Caco-2 (cell line): ENCODE data around the gene RALBP1. TPM values are rescaled to one million over a fixed set of nuclear protein-coding genes. Genes with fewer than 3 reads are reported as not detected.

Experiments
- BruUV-seq: library from RNA; stranded (reverse); fragments of 400-500 nt; replicated peaks from 2 replicates; lab custom pipeline; 2021; lab: Mats Ljungman, UMichigan
- CTCF ChIA-PET: fragments of 300-600 bp; sonication (Branson Sonifier 250); formaldehyde crosslinking; loops from one replicate; lab custom pipeline; 2022; ENCODE audit warnings: antibody characterized with exemption; lab: Charles Lee
- POLR2A ChIA-PET: fragments of 300-600 bp; sonication (Branson Sonifier 250); formaldehyde crosslinking; loops from one replicate; lab custom pipeline; 2022; ENCODE audit warnings: antibody characterized with exemption; lab: Charles Lee
- DNase-seq, 2 experiments: peaks; one replicate each; pipeline versions ENCODE4 v3.0.0 to v3.0.0-alpha.2; 2020 to 2022
- H3K27me3 ChIP-seq: replicated peaks from 2 replicates; pipeline ENCODE4 v1.6.0; 2011; ENCODE audit warnings: low read length; ENCODE audit not compliant: control insufficient read depth, insufficient read depth
- H3K36me3 ChIP-seq: 2 replicates; pipeline ENCODE4 v1.5.1; 2011; ENCODE audit warnings: low read length; ENCODE audit not compliant: control insufficient read depth, insufficient read depth
- H3K4me1 ChIP-seq: fragments of 250-450 bp; sonication (Bioruptor Pico); 2 replicates; pipeline ENCODE4 v1.5.1; 2020; ENCODE audit warnings: mild to moderate bottlenecking
- H3K4me3 ChIP-seq: 2 replicates; pipeline ENCODE4 v1.5.1; 2011; ENCODE audit warnings: low read depth, mild to moderate bottlenecking, control low read depth, low read length
- H3K9me3 ChIP-seq: fragments of 250-450 bp; sonication (Bioruptor Pico); 2 replicates; pipeline ENCODE4 v1.5.1; 2020; ENCODE audit warnings: mild to moderate bottlenecking, moderate library complexity
- H3K27ac Mint-ChIP-seq: one replicate; pipeline ENCODE4 v1.8.0; 2022; ENCODE audit warnings: mixed read lengths; ENCODE audit not compliant: unreplicated experiment
- H3K27me3 Mint-ChIP-seq: one replicate; pipeline ENCODE4 v1.8.0; 2022; ENCODE audit warnings: mixed read lengths; ENCODE audit not compliant: insufficient read depth, unreplicated experiment
- H3K36me3 Mint-ChIP-seq: one replicate; pipeline ENCODE4 v1.8.0; 2022; ENCODE audit warnings: mild to moderate bottlenecking, mixed read lengths; ENCODE audit not compliant: insufficient read depth, unreplicated experiment
- H3K4me1 Mint-ChIP-seq: one replicate; pipeline ENCODE4 v1.8.0; 2022; ENCODE audit warnings: low read depth, mixed read lengths; ENCODE audit not compliant: unreplicated experiment
- H3K4me3 Mint-ChIP-seq: one replicate; pipeline ENCODE4 v1.8.0; 2022; ENCODE audit warnings: mild to moderate bottlenecking, moderate library complexity, mixed read lengths; ENCODE audit not compliant: unreplicated experiment
- H3K9me3 Mint-ChIP-seq: one replicate; pipeline ENCODE4 v1.8.0; 2022; ENCODE audit warnings: mixed read lengths; ENCODE audit not compliant: unreplicated experiment
- intact Hi-C: fragments of 100-400 bp; cut with micrococcal nuclease; formaldehyde crosslinking; loops from one replicate; pipeline ENCODE4 v1.10.0; 2022; ENCODE audit not compliant: unreplicated experiment
- total RNA-seq: library from RNA; stranded (reverse); gene quantifications from 2 replicates; pipeline ENCODE4 v1.2.3, GENCODE V29; 2022
- TF ChIP-seq, protein P1 (sequence below), 2 experiments: fragments of 200-600 bp in 1 of 2; IDR thresholded peaks; 1 replicate in 1 of 2; 2 replicates in 1 of 2; pipeline versions ENCODE4 v1.5.1 to v1.8.0; 2011 to 2022; ENCODE audit warnings: antibody characterized with exemption in 1 of 2, control low read depth in 1 of 2, inconsistent platforms in 1 of 2, low read depth in 1 of 2, low read length in 1 of 2, mild to moderate bottlenecking in 1 of 2, moderate library complexity in 1 of 2; ENCODE audit not compliant: insufficient read depth in 1 of 2, severe bottlenecking in 1 of 2, unreplicated experiment in 1 of 2

The RALBP1 gene
- total RNA-seq, 1 experiment from 2014 or later = 66.3 TPM

GRCh38 chr18:9570255-9570654 lies 94.9 kb downstream of the RALBP1 start:
- Histone ChIP-seq H3K36me3 (no peaks in the 10 kb centered on the region; the same call in none of the 2 replicates), H3K27me3 (no peaks in the 10 kb centered on the region), H3K9me3 (no peaks in the 10 kb centered on the region), H3K4me1 (no peaks in the 10 kb centered on the region), H3K4me3 (no peak overlapping the region)
- Mint-ChIP-seq H3K27me3 (no peaks in the 10 kb centered on the region), H3K27ac (no peak overlapping the region), H3K9me3 (no peaks in the 10 kb centered on the region), H3K4me1 (no peaks in the 10 kb centered on the region), H3K4me3 (no peak overlapping the region), H3K36me3 (peaks cover 41% of the 10 kb centered on the region)
- ChIA-PET CTCF (no interaction called here), POLR2A (no interaction called here)
- intact Hi-C loops = loop anchor here (10.0 kb wide), 1 partner anchor 385 kb away; no protein-coding TSS in a partner anchor
- BruUV-seq = no TSS peak
- TF ChIP-seq, protein P1, sequence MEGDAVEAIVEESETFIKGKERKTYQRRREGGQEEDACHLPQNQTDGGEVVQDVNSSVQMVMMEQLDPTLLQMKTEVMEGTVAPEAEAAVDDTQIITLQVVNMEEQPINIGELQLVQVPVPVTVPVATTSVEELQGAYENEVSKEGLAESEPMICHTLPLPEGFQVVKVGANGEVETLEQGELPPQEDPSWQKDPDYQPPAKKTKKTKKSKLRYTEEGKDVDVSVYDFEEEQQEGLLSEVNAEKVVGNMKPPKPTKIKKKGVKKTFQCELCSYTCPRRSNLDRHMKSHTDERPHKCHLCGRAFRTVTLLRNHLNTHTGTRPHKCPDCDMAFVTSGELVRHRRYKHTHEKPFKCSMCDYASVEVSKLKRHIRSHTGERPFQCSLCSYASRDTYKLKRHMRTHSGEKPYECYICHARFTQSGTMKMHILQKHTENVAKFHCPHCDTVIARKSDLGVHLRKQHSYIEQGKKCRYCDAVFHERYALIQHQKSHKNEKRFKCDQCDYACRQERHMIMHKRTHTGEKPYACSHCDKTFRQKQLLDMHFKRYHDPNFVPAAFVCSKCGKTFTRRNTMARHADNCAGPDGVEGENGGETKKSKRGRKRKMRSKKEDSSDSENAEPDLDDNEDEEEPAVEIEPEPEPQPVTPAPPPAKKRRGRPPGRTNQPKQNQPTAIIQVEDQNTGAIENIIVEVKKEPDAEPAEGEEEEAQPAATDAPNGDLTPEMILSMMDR (IDR thresholded peaks at IDR 0.05; ENCODE audit: insufficient read depth in 1 of 2, low read depth in 1 of 2, low read length in 1 of 2, severe bottlenecking in 1 of 2, unreplicated experiment in 1 of 2) = no peak
- no peak for DNase-seq

- Histone ChIP-seq H3K4me1 (no peaks in the 10 kb centered on the region), H3K36me3 (no peaks in the 10 kb centered on the region; the same call in 1 of the 2 replicates), H3K9me3 (no peaks in the 10 kb centered on the region), H3K4me3 (no peak overlapping the region), H3K27me3 (no peaks in the 10 kb centered on the region)
- no peak for DNase-seq
- intact Hi-C loops = loop anchor here (10.0 kb wide), 1 partner anchor 383 kb away; no protein-coding TSS in a partner anchor
- Mint-ChIP-seq H3K9me3 (no peaks in the 10 kb centered on the region), H3K27ac (no peak overlapping the region), H3K4me1 (peaks cover 4% of the 10 kb centered on the region), H3K4me3 (no peak overlapping the region), H3K27me3 (no peaks in the 10 kb centered on the region), H3K36me3 (peaks cover 50% of the 10 kb centered on the region)
- TF ChIP-seq, protein P1 (IDR thresholded peaks at IDR 0.05; ENCODE audit: insufficient read depth in 1 of 2, low read depth in 1 of 2, low read length in 1 of 2, severe bottlenecking in 1 of 2, unreplicated experiment in 1 of 2) = no peak
- POLR2A ChIA-PET = no interaction called here
- CTCF ChIA-PET = no interaction called here
- BruUV-seq = no TSS peak
These were observed 96.2 kb downstream of the RALBP1 start for GRCh38 chr18:9571546-9571945.

DNA sequence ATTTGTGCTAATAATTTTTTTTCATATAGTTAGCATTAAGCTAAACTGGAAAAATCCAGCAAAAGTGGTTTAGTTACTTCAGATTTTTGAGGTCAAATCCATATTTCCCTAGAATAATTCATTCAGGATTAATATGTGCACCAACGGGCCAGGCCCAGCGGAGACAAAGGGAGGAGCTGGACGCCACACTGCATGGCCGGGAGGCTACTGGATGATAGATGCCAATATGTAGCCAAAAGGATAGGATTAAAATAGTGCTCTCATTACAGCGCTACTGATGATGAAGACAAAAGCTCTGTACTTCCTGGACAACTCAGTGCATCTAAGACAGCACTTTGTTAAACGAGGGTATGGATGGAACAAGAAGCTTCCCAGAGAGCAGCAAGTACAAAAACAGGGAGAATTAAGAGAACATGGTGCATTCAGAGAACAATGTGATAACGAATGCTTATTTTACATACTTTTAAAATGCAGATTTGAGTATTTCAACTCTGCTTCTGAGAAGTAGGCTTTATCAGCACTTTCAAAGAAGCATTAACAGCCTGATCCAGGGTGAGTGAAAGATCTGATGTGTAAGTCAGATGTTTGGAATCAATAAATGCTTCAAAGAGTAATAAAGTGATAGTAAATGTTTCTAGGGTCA lies 99.3 kb downstream of the RALBP1 start:
- Mint-ChIP-seq H3K9me3 (no peaks in the 10 kb centered on the region), H3K27ac (no peak overlapping the region), H3K4me3 (no peak overlapping the region), H3K27me3 (no peaks in the 10 kb centered on the region), H3K36me3 (peaks cover 36% of the 10 kb centered on the region), H3K4me1 (peaks cover 4% of the 10 kb centered on the region)
- CTCF ChIA-PET = interaction anchor here (0.6 to 2.1 kb wide), 4 partner anchors 87 to 148 kb away, joined by 3 to 24 read pairs (median 22); no protein-coding TSS in a partner anchor
- Histone ChIP-seq H3K4me1 (no peaks in the 10 kb centered on the region), H3K4me3 (no peak overlapping the region), H3K36me3 (no peaks in the 10 kb centered on the region; the same call in 1 of the 2 replicates), H3K9me3 (no peaks in the 10 kb centered on the region), H3K27me3 (no peaks in the 10 kb centered on the region)
- intact Hi-C loops = loop anchor here (1.0 to 10.0 kb wide), 6 partner anchors 38 to 380 kb away; no protein-coding TSS in a partner anchor
- POLR2A ChIA-PET = no interaction called here
- DNase-seq = no peak
- no TSS peak for BruUV-seq
- TF ChIP-seq, protein P1 (IDR thresholded peaks at IDR 0.05; ENCODE audit: insufficient read depth in 1 of 2, low read depth in 1 of 2, low read length in 1 of 2, severe bottlenecking in 1 of 2, unreplicated experiment in 1 of 2) = no peak
